Measurements from ENCODE around the gene SSH2.

- TF ChIP-seq CTCF (conservative IDR thresholded peaks at IDR 0.05) (no peak), EZH2 (IDR thresholded peaks at IDR 0.05; ENCODE audit: low read depth) (no peak)
Measured at GRCh38 chr17:29723278-29724047, 206.6 kb downstream of the SSH2 start.
